Activated T-helper 1 cell treated with anti-CD3 and anti-CD28 coated beads, Interleukin-2, amount 50 U/mL, for 16 hours (primary cell): ENCODE results near the gene FOCAD.

Experiments used
- DNase-seq, 2 donors: peaks; one replicate each; pipeline ENCODE4 v3.0.0-alpha.2; 2020; ENCODE audit warnings: low read depth in 1 of 2, low spot score in 1 of 2

Gene FOCAD

DNA sequence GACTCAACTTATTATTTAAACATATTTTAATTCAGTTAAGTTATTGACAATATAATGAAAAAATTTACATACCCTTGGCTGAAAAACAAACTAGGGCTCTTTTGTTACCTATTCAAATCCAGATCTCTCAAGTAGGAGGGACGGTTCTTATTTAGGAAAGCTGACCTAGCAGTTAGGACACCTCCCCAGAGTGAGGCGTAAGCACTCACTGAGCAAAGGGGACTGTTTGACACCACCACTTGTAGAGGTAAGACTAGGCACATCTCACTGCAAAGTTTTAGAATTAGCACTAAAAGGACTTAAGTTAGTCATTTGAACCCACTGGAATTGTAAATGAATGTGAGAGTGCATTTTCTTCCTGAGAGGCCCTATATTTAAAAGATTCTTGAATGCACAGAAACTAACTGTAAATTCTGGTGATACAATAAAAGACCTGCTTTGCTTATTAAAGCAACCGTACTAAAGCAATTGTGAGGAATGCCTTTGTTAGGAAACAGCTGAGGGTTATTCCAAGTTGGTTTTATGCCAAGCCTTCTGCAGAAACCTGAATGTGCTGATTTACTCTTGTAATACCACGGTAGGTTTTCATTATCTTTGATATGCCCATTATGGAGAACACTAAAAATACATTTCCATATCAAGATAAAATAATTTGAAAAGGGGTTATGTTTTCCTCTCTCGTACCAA, 331.2 kb downstream of the FOCAD start:
- DNase-seq, result no peak

DNA sequence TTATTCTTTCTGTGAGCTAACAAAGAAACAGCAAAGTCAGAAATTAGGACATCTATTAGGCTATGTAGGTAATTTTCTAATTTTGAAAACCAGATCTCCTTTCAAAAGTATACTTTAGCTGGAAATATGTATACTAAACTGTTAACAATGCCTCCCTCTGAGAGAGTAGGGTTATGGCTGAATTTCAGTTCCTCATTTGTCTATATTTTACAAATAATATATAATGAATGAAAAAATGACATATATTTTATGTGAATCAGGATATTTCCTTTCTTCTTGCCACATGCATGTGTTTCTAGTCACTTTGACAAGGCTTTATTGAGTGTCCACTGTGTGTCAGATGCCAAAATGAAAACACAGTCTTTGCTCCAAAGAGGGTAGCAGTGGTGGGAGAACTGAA, 331.9 kb downstream of the FOCAD start:
- DNase-seq, result no peak

GRCh38 chr9:21016701-21017491, 332.8 kb downstream of the FOCAD start:
- DNase-seq, result no peak

DNA sequence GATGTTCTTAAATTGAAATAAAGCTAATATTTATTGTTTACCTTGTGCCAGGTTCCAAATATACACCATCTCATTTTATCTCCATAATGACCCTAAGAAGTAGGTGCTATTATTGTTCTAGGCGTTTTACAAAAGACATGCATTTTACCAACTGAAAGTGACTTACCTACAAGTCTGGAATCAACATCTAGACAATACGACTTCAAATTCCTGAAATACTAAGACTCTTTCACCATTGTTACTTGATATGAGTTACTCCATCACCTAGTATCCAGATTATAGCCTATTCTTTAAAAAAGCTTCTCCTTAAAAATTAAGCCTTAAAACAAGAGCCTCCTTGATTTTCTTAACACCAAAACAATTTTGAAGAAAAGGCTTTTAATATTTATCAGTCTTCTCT, 334.1 kb downstream of the FOCAD start:
- DNase-seq, result no peak

- no peak for DNase-seq
These were observed 339.8 kb downstream of the FOCAD start for GRCh38 chr9:21023861-21024260.

- no peak for DNase-seq
These were observed 343.2 kb downstream of the FOCAD start for GRCh38 chr9:21027295-21027694.

DNA sequence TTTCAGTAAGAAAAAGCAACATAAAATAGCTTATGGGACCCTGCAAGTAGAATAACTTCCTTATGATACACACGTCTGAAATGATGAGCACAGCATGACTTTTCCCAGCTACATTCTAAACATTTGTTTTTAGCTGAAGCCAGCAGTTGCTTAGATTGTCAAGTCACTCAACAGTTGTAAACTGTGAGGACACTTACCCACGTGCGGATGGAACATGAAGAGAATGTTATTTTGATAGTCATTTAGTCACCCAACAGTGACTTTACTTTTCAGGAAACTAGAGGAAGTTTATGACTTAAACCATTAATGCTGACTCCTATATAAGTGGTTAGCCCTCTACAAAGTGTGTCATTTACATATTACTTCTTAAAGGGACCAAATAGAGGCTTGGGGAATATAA, 344.4 kb downstream of the FOCAD start:
- no peak for DNase-seq

DNA sequence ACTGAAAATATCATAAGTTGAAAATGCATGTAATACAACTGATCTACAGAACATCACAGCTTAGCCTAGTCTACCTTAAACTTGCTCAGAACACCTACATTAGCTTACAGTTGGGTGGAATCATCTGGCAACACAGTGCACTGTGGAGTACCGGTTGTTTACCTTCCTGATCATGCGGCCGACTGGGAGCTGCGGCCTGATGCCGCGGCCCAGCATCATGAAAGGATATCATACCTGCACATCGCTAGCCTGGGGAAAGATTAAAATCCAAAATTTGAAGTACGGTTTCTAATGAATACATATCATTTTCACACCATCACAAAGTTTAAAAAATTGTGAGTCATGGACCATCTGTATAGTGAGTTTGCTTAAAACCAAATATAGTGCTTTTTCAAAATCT, 345.6 kb downstream of the FOCAD start:
- no peak for DNase-seq

DNA sequence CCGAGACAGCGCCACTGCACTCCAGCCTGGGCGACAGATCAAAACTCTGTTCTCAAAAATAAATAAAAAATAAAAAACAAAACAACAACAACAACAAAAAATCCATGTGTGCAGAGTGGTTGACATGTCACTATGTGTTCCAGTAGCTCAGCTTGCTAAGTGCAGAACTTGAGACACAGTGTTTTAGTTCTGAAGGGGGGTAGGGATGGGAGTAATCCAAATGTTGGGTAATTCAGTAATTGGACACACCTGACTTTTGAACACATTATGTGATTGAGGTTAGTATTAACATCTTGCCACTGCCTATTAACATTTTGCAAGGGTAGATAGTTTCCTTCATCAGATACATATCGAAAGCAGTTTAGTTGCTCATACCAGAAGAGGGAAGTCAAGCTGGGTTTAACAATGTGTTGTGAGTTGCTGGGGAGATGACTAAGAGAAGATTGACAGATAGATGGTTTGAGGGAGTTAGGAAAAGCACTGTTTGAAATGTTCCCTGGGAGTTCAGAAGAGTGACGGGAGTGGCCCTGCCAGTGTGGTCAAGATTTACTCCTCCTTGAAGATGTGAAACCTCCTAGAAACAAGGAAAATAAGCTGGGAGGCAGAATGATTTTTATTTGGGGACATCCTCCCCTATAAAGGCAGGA, 346.5 kb downstream of the FOCAD start:
- DNase-seq, result no peak

DNA sequence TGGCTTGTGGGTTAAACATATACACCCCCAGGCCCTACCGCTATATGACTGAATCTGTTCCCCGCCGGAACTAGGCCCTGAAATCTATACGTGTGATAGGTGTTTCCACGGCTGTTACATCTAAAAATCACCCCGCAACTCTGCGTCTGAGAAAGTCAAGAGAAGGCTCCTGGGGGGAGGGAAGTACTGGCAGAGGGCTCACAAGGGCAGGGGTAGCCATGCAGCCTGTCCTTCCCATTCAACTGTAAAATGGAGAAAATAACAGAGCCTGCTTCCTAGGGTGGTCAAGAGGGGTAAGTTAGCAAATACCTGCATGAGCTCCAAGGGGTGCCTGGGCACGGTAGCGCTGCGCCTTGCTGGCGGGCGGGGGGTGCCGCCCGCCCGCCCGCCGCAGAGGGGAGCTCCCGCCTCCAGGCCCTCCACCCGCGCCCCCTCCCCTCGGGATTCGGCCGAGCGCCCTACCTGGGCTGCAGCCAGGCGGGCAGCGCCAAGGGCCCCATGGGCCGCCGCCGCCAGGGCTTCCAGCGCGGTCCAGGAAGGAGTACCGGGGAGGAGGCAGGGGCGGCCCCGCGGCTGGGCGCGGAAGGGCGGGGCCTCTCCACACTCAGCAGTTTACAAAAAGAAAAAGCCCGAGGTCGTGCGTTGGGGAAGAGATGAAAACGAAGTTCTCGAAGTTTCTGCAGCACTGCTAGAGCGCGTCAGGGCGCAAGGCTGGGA, 347.2 kb downstream of the FOCAD start, which contains the start of gene HACD4:
HACD4 (minus strand) TSS at position 550 of the 717 bp plus-strand sequence; CDS start at position 500, 50 bp downstream.
- DNase-seq, result peak; percentile 32 to 44

DNA sequence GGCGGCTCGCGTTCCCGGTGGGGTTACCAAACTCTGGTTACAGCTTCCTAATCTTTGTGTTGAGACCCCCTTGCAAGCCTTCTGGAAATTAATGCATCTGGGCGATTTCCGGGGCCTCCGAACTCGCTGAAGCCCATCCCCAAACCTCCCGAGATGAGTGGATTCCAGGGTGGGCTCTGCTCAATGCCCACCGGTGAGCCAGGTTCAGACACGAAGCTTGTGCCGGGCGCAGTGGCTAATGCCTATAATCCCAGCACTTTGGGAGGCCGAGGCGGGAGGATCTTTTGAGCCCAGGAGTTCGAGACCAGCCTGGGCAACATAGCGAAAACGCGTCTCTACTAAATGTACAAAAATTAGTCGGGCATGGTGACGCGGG, 347.7 kb downstream of the FOCAD start:
- no peak for DNase-seq

DNA sequence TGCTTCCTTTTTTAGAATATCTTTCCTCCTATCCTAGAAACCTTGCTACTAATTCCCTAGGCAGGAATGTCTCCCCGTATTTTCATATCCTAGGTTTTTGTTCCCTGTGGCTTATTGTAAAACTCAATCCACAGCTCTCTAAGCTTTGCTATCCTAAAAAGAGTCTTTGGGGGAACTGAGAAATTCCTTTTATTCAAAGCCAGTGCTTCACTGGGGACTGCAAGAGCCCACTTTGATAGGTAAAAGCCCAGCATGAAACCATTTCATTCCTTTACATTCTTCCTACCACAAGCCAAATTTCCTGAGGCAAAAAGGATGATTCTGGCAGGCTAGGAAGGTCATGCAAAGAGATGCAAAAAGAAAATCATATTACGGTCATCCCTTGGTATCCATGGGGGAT, 353.2 kb downstream of the FOCAD start:
- DNase-seq, result no peak

GRCh38 chr9:21039302-21039701, 355.2 kb downstream of the FOCAD start:
- DNase-seq, result no peak

DNA sequence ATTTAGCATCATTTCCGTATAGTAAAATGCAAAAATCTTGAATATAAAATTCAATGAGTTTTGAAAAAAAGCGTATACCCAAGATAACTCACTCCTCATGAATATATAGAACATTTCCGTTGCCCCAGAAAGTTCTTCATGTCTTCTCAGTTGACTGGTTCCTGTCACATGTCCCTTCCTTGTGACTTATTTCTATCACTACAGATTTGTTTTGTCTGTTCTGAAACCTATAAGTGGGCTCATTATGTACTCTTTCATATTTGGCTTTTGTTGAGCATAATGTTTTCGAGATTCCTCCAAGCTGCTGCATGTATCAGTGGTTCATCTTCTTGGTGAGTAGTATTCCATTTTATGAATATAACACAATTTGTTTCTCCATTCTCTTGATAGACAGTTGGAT, 358.4 kb downstream of the FOCAD start:
- DNase-seq, result no peak

DNA sequence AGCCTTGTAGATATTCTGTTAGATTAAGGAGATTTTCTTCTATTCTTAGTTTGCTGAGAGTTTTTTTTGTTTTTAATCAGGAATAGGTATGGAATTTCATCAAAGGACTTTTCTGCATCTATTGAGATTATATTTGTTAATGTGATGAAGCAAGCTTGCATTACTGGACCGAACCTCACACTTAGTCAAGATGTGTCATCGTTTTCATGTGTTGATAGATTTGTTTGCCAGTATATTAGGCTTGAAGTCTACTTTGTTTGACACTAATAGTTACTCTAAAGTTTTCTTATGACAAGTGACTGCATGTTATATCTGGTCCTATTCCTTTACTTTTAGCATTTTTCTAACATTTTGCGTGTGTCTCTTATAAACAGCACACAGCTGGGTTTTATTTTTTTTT, 359.8 kb downstream of the FOCAD start:
- no peak for DNase-seq
